ENCODE measurements around the gene SLC6A18.

Gene SLC6A18

DNA sequence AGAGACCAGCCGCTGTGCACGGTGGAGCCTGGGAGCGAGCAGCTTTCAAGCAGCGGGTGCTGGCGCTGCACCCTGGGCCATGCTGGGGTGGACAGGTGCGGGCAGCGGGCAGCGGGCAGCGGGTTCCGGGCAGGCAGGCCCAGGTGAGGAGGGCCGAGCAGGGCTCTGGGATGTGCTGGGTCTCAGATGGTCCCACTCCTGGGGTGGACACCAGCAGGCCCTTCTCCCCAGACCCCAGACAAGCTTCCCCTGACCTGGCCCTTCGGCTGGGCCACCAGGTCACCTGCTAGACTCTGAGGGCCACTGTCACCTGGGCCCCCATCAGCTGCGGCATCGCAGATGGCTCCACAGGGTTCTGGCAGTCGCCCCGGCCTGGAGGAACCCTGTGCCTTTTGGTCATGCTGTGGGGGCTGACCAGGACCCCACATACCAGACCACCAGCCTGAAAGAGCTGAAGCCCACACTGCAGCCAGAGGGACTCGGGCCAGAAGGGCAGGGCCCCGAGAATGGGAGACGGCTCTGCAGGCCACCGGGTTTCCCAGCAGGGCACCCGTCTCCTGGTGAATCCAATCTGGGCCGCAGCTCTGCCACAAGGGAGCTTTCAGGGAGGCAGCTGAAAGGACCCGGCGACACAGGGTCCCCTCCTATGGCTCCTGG is 21.7 kb upstream of the SLC6A18 start:
- DNase-seq (ENCODE audit: low read depth in 2 of 2) = no peak

DNA sequence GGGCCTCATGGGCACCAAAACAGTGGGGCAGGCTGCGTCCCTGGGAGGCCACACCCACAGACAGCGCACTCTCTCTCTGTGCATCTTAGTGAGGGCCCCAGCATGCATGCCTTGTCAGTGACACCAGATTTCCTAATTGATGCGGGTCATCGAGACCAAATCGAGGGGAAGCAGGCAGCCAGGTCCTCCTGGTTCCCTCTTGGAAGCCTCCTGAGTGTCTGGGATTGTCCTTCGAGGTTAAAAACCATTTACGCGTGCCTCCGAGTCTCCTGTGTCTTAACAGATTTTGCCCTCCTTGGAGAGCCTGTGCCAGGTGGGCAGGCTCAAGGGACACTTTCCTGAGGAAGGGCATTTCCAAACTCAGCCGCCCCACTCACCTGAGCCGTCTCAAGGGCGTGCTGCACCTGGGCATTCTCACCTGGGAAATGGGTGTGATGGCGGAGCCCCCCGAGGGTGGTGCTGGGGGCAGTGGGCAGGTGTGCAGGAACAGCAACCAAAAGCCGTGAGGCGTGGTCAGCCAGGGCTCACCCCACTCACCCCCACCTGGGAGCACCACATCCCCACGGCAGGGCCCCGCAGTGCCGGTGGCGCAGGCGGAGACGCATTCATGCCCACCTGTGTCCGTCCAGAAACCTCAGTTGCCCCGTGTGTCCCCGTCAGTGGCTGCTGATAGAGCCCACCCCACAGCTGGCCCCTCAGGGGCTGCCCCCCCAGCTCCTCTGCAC is 21.1 kb upstream of the SLC6A18 start:
- DNase-seq (ENCODE audit: low read depth in 2 of 2) = no peak

DNA sequence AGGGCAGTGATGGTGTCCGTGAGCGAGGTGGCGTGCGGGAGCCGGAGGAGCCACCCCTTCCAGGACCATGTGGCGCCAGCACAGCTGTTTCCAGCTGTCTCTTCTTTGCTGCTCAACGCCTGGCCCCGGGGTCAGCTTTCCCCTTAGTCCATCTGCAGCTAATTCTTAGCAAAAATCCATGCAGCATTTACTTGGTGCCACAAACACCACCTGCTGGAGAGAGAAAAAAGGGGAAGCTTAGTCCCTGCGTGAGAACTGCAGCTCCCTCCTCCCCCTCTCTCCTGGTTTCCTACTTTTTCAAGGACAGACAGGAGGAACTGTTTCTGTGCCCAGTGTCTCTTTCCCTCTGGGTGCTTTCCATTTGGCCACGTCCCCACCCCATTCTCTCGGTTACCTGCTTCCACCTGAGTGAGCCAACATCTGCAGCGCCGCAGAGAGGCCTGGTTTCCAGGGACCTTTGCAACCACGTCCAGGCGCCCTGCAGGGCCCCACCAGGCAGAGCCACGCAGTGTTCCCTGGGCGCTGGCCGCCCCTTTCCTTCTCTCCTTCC is 20.4 kb upstream of the SLC6A18 start:
- no peak for DNase-seq (ENCODE audit: low read depth in 2 of 2)

DNA sequence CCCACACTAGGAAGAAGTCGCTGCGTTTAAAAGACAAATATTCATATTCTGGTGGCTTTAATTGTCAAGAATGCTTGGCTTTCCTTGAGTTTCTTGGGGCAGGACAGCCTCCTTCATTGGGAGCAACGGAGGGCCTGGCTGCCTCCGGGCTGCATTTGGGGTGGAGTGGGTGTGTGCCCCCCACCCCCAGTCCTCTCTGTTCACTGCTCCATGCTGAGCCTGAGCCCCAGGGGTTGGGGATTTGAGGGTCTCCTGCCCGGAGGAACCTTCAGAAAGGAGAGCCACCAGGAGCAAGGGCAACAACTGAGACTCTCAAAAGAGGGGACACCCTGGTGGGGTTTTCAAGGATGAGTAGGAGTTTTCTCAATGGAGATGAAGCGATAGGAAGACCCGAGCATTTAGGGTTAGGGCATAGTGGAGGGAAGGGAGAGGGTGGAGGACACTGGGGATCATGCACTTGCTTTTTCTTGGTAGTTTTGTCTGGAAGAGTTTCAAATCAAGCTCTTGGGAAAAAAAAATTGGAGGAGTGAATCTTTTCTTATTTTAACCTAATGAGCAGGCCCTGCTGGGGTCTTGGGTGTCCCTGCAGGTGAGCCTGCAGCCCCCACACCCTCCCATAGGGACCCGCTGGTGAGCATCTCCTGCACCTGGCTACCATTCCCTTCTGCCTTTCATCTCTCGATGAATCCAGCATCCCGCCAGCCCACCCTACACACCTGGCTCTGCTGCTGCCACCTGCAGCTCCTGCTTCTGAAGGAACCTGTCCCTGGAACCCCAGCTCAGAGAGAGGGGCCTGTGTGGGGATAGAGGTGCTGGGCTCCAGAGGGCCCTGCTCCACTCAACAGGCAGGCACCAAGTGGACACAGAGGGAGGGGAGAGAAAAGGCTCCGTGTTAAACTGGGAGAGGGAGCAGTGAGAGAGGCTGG is 19.7 kb upstream of the SLC6A18 start:
- no peak for DNase-seq (ENCODE audit: low read depth in 2 of 2)

DNA sequence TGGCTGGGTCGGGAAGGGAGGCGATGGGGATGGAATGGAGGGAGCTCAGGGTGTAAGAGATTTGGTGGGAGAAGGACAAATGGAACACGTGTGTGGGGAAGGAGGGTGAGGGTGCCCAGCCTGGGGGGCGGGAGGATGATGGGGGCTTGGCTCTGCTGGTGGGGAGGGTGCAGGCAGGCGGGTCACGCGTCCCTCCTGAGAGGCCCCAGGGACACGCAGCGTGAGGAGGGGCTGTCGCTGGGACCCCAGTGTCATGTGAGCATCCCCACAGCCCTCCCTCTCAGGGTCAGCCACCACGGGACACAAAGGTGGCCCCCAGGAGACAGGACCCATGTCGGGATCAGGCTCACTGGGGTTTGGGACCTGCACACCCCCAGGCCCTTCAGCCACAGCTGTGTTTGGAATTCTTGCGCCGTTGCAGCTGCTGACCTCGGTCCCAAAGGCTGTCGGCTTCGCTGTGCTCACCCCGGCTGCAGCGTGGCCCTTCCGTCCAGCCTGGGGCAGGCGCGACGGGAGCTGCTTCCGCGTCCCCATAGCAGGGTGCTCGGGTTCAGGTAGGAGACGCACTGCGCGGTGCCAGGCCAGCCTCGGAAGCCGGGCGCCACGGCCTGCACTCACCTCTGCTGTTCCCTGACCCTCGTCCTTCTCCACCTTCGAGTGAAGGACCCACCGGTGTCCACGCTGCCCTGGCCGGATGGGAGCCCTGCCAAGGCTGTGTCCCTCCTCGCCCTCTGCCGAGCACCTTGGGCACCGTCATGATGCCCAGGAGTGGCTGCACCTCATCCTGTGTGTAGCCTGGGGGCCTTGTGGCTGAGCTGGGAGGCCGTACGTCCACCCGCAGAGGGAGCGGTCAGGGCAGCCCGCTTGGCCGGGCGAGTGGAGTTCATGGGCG is 18.4 kb upstream of the SLC6A18 start:
- no peak for DNase-seq (ENCODE audit: low read depth in 2 of 2)

DNA sequence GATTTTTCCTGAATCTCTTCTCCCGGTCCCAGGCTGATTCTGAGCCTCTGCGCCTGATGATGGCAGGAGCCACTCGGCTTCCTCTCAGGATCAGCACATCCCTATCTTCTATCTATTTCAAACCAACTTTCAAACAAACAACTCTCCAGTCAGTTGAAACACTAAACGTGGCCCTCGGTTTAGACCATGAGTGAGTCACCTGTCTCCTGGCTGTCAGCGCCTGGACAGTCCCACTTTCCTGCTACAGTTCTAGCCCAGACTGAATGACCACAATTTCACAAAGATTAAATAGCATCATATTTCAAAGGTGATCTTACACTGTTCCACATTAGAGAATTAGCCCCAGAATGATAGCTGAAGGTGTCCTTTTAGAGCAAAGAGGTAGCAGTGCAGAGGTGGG is 17.6 kb upstream of the SLC6A18 start:
- no peak for DNase-seq (ENCODE audit: low read depth in 2 of 2)

DNA sequence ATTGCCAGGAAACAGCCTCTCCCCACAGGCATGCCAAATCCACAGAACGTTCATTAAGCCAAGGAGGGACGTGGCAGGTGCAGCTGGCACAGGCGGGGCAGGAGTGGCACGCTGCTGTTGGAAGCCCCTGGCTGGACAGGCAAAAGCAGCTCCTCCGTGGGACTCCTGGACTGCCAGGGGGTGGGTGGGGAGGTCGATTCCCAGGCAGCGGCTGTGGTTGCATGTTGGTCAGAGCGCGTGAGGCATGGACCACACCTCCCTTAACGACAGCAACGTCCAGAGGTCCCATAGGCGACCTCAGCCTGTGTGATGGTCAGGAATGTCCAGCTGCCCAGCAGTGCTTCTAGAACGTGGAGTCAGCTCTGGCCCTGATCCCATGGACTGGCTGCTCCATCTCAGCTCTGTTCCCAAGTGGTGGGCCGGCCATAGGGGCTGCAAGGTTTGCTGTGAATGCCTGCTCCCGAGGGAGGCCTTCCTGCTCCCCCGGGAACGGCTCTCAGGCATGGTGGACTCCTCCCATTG is 16.9 kb upstream of the SLC6A18 start:
- DNase-seq (ENCODE audit: low read depth in 2 of 2) = no peak

DNA sequence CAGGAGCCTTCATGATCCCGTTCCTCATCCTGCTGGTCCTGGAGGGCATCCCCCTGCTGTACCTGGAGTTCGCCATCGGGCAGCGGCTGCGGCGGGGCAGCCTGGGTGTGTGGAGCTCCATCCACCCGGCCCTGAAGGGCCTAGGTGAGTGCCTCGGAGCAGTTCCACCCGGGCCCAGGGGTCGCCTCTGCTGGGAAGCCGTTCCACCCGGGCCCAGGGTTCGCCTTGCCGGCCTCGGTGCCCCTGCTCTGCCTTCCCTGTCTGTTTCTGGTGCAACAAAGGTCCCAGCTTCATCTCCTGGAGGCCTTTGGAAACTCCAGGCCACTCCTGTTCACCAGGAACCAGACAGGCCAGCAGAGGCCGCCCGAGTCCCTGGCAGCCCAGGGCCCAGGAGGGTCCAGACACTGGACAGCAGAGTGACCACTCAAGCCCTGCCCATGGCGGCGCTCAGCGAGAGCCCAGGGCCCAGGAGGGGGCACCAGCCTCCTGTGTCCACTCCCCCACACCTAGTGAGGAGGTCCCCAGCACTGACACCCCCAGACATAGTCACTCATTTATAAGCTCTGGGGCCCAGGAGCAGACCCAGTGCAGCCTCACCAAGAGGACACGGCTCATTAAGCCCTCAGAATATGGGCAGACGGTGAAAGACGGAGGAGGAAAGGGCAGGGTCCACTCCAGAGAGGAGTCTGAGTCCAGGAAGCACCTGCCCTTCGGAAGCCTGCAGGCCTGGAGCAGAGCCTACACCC is 16.3 kb upstream of the SLC6A18 start:
- no peak for DNase-seq (ENCODE audit: low read depth in 2 of 2)

DNA sequence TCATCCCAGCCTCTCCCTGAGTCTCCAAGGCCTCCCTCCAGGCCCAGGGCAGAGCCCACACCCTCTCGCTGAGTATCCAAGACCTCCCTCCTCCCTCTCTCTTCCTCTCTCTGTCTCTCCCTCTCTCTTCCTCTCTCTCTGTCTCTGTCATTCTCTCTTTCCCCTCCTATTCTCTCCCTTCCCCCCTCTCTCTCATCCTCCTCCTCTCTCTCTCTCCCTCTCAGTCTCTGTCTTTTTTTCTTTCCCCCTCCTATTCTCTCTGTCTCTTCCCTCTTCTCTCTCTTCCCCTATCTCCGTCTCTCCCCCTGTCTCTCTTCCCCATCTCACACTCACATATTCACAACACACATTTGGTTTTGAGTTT is 15.7 kb upstream of the SLC6A18 start:
- DNase-seq (ENCODE audit: low read depth in 2 of 2) = no peak

DNA sequence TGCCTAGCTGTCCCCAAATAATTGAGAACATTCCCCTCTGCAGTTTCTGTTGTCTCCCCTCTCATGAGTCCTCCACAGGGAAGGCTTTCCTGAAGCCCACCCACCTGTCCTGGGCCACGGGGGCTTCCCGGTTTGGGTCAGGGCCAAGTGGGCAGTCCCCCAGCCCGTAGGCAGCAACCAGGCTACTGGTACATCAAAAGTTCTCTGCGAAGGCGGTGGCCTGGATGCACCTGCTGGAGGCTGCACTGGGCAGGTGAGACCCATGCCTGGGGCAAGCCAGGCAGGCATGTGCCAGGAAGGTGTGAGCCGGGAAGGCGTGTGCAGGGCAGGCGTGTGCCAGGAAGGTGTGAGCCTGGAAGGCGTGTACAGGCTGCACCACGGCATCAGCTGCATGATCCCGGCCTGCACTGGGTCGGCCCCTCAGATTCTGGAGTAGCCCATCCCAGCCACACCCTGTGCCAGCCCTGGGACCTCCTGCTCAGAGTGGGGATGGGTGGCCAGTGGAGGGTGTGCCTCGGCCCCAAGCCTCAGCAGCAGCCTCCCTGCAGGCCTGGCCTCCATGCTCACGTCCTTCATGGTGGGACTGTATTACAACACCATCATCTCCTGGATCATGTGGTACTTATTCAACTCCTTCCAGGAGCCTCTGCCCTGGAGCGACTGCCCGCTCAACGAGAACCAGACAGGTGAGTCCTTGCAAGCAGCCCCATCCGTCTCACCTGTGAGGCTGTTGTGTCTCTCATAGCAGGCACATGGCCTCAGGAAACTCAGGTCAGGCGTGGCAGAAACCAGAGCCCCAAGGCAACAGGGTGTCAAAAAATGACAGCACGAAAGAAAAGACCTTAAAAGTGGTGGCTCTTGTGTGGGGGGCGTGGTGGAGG is 15.0 kb upstream of the SLC6A18 start:
- DNase-seq (ENCODE audit: low read depth in 2 of 2) = no peak

DNA sequence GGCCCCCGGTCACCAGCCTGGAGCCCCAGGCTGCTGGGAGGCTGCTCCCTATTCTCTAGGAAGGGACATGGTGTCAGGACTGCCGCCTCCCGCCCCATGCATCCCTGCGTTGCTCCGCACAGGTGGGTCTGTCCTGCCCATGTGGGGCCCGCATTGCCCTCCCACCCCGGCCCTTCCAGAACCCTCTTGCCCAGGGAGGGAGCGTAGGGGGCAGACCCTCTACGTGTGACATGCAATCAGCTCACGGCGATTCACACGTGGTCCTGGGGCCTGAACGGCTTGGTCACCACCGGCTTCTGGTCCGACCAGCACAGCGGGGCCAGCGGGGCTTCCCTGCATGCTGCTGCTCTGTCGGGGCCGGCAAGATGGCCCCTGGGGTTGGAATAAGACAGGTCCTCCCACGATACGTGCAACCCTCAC is 14.3 kb upstream of the SLC6A18 start:
- DNase-seq (ENCODE audit: low read depth in 2 of 2) = no peak

DNA sequence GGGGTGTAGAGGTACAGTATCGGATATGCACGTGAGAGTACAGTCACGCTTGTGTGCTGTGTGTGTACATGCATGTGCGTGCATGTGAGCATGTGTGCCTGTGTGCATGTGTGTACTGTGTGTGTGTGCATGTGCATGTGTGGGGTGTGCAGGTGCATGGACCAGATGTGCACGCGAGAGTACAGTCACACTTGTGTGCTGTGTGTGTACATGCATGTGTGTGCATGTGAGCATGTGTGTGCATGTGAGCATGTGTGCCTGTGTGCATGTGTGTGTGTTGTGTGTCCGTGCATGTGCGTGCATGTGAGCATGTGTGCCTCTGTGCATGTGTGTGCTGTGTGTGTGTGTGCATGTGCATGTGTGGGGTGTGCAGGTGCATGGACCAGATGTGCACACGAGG is 13.5 kb upstream of the SLC6A18 start:
- DNase-seq (ENCODE audit: low read depth in 2 of 2) = no peak

DNA sequence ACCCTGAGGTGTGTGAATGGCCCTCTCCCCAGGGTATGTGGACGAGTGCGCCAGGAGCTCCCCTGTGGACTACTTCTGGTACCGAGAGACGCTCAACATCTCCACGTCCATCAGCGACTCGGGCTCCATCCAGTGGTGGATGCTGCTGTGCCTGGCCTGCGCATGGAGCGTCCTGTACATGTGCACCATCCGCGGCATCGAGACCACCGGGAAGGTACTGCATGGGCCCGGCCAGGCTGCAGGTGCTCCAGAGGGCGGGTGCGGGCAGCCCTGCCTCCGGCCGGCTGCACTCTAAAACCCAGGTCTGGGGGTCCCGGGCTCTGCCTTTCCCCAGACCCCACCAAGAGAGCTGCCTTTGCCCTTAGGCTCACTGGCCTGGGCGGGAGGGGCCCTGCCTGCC is 12.9 kb upstream of the SLC6A18 start:
- DNase-seq (ENCODE audit: low read depth in 2 of 2) = no peak

DNA sequence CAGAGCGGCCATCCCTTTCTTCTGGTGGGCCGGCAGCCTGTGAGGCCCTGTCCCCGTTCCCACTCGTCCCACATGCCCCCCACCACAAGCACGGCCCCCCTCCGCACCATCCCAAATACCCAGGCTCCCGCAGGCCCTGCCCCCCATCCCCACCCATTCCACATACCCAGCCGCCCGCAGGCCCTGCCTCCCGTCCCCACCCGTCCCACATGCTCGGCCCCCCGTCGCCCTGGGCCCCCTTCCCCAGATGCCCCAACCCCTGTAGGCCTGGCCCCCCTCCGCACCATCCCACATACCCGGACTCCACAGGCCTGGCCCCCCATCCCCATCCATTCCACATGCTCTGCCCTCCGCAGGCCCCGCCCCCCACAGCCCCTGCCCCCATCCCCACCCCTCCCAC is 12.3 kb upstream of the SLC6A18 start:
- DNase-seq (ENCODE audit: low read depth in 2 of 2) = no peak

DNA sequence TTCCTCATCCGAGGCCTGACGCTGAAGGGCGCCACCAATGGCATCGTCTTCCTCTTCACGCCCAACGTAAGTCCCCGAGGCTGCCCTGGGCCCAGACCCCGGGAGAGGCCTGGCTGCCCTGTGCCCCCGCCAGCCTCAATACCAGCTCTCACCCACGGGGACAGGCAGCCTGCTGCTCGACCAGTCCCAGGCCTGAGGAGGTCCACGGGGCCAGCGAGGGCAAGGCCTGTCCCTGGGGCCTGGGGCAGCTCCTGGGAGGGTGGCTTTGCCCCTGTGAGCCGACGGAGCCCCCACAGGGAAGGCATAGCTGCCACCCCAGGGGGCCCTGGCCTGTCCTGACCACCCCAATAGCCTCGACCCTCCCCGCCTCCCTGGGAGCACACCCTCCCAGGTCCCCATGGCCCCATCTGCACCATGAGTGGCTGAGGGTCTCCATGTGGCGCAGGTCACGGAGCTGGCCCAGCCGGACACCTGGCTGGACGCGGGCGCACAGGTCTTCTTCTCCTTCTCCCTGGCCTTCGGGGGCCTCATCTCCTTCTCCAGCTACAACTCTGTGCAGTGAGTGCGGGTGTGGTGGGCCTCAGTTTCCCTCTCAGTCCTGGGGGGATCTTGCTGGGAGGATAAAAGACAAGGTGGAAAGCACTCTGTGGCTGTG is 11.5 kb upstream of the SLC6A18 start:
- DNase-seq (ENCODE audit: low read depth in 2 of 2) = no peak

DNA sequence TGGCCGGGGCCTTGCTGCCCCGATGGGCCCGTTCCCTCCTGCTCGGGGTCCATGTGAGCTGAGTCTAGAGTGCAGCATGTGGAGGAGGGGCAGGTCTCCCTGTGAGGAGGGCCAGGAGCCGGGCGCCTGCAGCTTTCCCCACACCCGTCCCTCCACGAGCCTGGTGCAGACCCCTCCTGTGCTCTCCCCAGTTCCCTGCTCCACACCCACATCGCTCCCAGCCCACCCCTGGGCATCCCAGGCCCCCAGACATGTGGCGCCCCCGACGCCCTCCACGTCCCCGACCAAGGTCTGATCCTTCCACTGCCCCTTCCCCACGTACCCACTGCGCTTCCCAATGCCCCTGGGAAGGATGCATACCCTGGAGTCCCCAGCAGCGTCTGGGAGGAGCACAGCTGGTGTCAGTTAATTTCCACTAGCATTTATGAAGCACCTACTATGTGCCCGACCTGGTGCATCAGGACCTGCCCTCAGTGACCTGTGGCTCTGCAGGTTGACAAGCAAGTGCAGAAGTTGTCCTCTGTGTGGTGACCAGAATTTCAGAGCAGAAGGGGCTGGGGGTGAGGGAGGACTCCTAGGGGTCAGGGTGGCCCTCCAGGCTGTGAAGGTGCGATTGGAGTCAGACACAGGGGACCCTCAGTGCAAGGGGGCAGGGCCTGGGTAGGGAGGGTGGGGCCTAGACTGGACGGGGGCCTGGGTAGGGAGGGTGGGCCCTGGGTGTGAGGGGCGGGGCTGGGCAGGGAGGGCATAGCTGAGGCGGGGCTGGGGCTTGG is 10.8 kb upstream of the SLC6A18 start:
- DNase-seq (ENCODE audit: low read depth in 2 of 2) = no peak

DNA sequence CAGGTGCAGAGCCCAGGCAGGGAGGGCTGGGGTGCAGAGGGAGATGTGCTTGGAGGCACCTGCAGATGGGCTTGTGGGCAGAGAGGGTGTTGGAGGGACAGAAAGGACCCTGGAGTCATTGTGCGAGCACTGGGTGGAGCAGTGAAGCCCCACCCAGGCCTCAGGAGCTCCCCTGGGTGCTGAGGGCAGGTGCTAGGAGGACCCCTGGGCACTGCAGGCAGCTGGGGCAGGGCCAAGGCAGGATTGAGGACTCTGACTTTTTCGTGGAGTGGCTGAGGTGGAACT is 10.3 kb upstream of the SLC6A18 start:
- no peak for DNase-seq (ENCODE audit: low read depth in 2 of 2)

Data from activated CD8-positive, alpha-beta memory T cell treated with anti-CD3 and anti-CD28 coated beads for 4 hours (primary cell).